Keratinocyte (primary cell): ENCODE results near the gene OMP. TPM values are rescaled to one million over a fixed set of nuclear protein-coding genes. Genes with fewer than 3 reads are reported as not detected.

ENCODE experiments used
- DNase-seq: peaks from one replicate; pipeline ENCODE4 v3.0.0-alpha.2; 2011; ENCODE audit warnings: low read depth, missing footprints, low spot score
- FAIRE-seq: peaks from 2 replicates; lab custom pipeline; 2011; peaks lifted over from hg19 to GRCh38; lab: Jason Lieb, UNC
- H2AFZ ChIP-seq: 2 replicates; pipeline ENCODE4 v1.6.0; 2012; ENCODE audit warnings: low read length, control low read depth, inconsistent platforms; ENCODE audit not compliant: control insufficient read depth
- H3K27ac ChIP-seq: 2 replicates; pipeline ENCODE4 v1.5.1; 2011; ENCODE audit warnings: low read length; ENCODE audit not compliant: control insufficient read depth, insufficient read depth
- H3K27me3 ChIP-seq: 3 replicates; pipeline ENCODE4 v1.6.0; 2011; ENCODE audit warnings: low read length; ENCODE audit not compliant: control insufficient read depth, insufficient read depth; ENCODE audit errors: extremely low read depth
- H3K36me3 ChIP-seq, 2 experiments: 2 replicates in 1 of 2; 3 replicates in 1 of 2; pipeline ENCODE4 v1.5.1; 2011; ENCODE audit warnings: low read length in 2 of 2, mild to moderate bottlenecking in 1 of 2; ENCODE audit not compliant: control insufficient read depth in 2 of 2, insufficient read depth in 2 of 2; ENCODE audit errors: extremely low read depth in 1 of 2
- H3K4me1 ChIP-seq: 3 replicates; pipeline ENCODE4 v1.5.1; 2011; ENCODE audit warnings: low read length; ENCODE audit not compliant: control insufficient read depth, insufficient read depth; ENCODE audit errors: extremely low read depth
- H3K4me2 ChIP-seq: 3 replicates; pipeline ENCODE4 v1.6.0; 2011; ENCODE audit warnings: low read depth, low read length; ENCODE audit not compliant: control insufficient read depth, insufficient read depth; ENCODE audit errors: extremely low read depth
- H3K4me3 ChIP-seq, 3 experiments: fragments of 200-600 bp in 1 of 3; sonication (generic) in 1 of 3; 2 replicates in 2 of 3; 3 replicates in 1 of 3; pipeline ENCODE4 v1.5.1; 2011 to 2016; ENCODE audit warnings: low read length in 3 of 3, mild to moderate bottlenecking in 3 of 3, control low read depth in 2 of 3, inconsistent platforms in 1 of 3, low read depth in 1 of 3, mixed read lengths in 1 of 3, mixed run types in 1 of 3, moderate library complexity in 1 of 3; ENCODE audit not compliant: control insufficient read depth in 2 of 3, insufficient read depth in 2 of 3; ENCODE audit errors: extremely low read depth in 1 of 3
- H3K79me2 ChIP-seq: 2 replicates; pipeline ENCODE4 v1.6.0; 2012; ENCODE audit warnings: low read length; ENCODE audit not compliant: control insufficient read depth, insufficient read depth
- H3K9ac ChIP-seq: 3 replicates; pipeline ENCODE4 v1.6.0; 2011; ENCODE audit warnings: low read length; ENCODE audit not compliant: control insufficient read depth, insufficient read depth; ENCODE audit errors: extremely low read depth
- H3K9me1 ChIP-seq: 3 replicates; pipeline ENCODE4 v1.6.0; 2011; ENCODE audit warnings: low read length; ENCODE audit not compliant: control insufficient read depth, insufficient read depth; ENCODE audit errors: extremely low read depth
- H3K9me3 ChIP-seq: 2 replicates; pipeline ENCODE4 v1.5.1; 2012; ENCODE audit warnings: low read depth, low read length; ENCODE audit not compliant: control insufficient read depth
- H4K20me1 ChIP-seq: 3 replicates; pipeline ENCODE4 v1.6.0; 2011; ENCODE audit warnings: low read length; ENCODE audit not compliant: control insufficient read depth, insufficient read depth; ENCODE audit errors: extremely low read depth
- EZH2 ChIP-seq: IDR thresholded peaks from one replicate; pipeline ENCODE4 v1.6.1; 2012; ENCODE audit warnings: inconsistent platforms, mild to moderate bottlenecking, low read length, moderate library complexity
- dilution Hi-C: fragments of 300-500 bp; cut with MboI; formaldehyde crosslinking; loops from one replicate; pipeline ENCODE4 v1.7.0; 2020; ENCODE audit warnings: low sequenced_read_pairs; ENCODE audit not compliant: extremely low pct_ligation_motif_present
- polyA plus RNA-seq, 5 experiments: library from polyadenylated mRNA; depleted of rRNA in 3 of 5; stranded (reverse) in 3 of 5; stranded (forward) in 1 of 5; unstranded in 1 of 5; fragments of >200 nt; gene quantifications; 1 replicate in 1 of 5; 2 replicates in 3 of 5; 3 replicates in 1 of 5; pipeline versions ENCODE4 v1.2.1 to v1.2.3, GENCODE V29; 2011 to 2012; ENCODE audit warnings: missing spikeins in 2 of 5, low read depth in 1 of 5, low replicate concordance in 1 of 5
- TF ChIP-seq, protein P1 (sequence below), 3 experiments: IDR thresholded peaks in 1 of 3; conservative IDR thresholded peaks in 1 of 3; optimal IDR thresholded peaks in 1 of 3; 2 replicates in 2 of 3; 3 replicates in 1 of 3; pipeline versions ENCODE3 to v1.5.1; 2011; ENCODE audit warnings: low read length in 3 of 3, mild to moderate bottlenecking in 3 of 3, moderate library complexity in 2 of 3, control low read depth in 1 of 3, inconsistent platforms in 1 of 3; ENCODE audit not compliant: insufficient read depth in 2 of 3; ENCODE audit errors: extremely low read depth in 1 of 3

The OMP gene
- polyA plus RNA-seq, 1 donor (not counting 4 experiments of a cell fraction or from before 2014, with no cell fraction given) = not detected

DNA sequence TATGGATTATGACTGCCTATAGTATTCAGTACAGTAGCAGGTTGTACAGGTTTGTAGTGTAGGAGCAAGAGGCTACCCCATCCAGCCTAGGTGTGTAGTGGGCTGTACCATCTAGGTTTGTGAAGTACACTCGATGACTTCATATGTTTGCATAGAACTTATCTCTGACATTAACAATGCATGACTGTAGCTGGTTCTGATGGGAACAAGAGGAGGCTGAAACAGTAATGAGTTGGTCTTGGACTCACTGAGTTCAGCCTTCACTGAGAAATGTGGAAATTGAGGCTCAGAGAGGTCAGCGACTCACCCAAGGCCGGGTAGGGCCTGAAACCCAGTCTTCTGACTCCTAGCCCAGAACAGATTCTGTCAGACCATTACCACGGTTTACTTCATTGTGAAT lies 38.4 kb downstream of the OMP start:
- H2AFZ ChIP-seq = no peak overlapping the region
- dilution Hi-C loops = no loop called here
- H4K20me1 ChIP-seq = no peaks in the 10 kb centered on the region
- H3K9me1 ChIP-seq = no peaks in the 10 kb centered on the region
- H3K4me3 ChIP-seq = no peak overlapping the region
- H3K27ac ChIP-seq = no peak overlapping the region
- H3K27me3 ChIP-seq = peaks cover 25% of the 10 kb centered on the region
- TF ChIP-seq, protein P1, sequence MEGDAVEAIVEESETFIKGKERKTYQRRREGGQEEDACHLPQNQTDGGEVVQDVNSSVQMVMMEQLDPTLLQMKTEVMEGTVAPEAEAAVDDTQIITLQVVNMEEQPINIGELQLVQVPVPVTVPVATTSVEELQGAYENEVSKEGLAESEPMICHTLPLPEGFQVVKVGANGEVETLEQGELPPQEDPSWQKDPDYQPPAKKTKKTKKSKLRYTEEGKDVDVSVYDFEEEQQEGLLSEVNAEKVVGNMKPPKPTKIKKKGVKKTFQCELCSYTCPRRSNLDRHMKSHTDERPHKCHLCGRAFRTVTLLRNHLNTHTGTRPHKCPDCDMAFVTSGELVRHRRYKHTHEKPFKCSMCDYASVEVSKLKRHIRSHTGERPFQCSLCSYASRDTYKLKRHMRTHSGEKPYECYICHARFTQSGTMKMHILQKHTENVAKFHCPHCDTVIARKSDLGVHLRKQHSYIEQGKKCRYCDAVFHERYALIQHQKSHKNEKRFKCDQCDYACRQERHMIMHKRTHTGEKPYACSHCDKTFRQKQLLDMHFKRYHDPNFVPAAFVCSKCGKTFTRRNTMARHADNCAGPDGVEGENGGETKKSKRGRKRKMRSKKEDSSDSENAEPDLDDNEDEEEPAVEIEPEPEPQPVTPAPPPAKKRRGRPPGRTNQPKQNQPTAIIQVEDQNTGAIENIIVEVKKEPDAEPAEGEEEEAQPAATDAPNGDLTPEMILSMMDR (optimal IDR thresholded peaks at IDR 0.05 in 1 of 3, IDR thresholded peaks at IDR 0.05 in 1 of 3, conservative IDR thresholded peaks at IDR 0.05 in 1 of 3; ENCODE audit: extremely low read depth in 1 of 3, insufficient read depth in 2 of 3, low read length in 3 of 3) = no peak
- TF ChIP-seq EZH2 = no peak
- H3K4me1 ChIP-seq = no peaks in the 10 kb centered on the region
- H3K79me2 ChIP-seq = no peaks in the 10 kb centered on the region
- no peak overlapping the region for H3K4me2 ChIP-seq
- no peaks in the 10 kb centered on the region for H3K9me3 ChIP-seq
- H3K9ac ChIP-seq = no peak overlapping the region
- H3K36me3 ChIP-seq = no peaks in the 10 kb centered on the region
- FAIRE-seq (no peak), DNase-seq (no peak)

DNA sequence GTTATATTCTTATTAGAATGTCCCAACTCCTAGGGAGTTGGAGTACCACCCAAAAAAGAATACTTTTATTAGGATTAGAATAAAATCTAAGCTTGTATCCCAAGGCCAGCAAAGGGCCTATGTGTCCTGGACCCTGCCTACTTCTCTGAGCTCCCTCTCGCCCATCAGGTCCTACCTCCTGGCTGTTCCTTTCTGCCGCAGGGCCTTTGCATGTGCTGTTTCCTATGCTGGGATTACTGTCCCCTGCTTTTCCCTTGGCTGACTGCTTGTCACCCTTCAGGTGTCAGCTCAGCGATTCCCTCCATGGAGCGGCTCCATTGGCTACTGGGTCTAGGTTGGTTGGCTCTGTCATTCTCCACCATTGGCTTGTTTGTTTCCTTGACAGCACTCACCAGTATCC lies 38.8 kb downstream of the OMP start:
- FAIRE-seq (no peak), DNase-seq (no peak)
- Histone ChIP-seq H3K79me2 (no peaks in the 10 kb centered on the region), H3K27me3 (peaks cover 30% of the 10 kb centered on the region), H3K4me2 (no peak overlapping the region), H3K4me1 (no peaks in the 10 kb centered on the region), H3K4me3 (no peak overlapping the region), H3K9ac (no peak overlapping the region), H3K27ac (no peak overlapping the region), H3K9me1 (no peaks in the 10 kb centered on the region), H4K20me1 (no peaks in the 10 kb centered on the region), H3K36me3 (no peaks in the 10 kb centered on the region), H2AFZ (no peak overlapping the region), H3K9me3 (no peaks in the 10 kb centered on the region)
- TF ChIP-seq, protein P1 (optimal IDR thresholded peaks at IDR 0.05 in 1 of 3, IDR thresholded peaks at IDR 0.05 in 1 of 3, conservative IDR thresholded peaks at IDR 0.05 in 1 of 3; ENCODE audit: extremely low read depth in 1 of 3, insufficient read depth in 2 of 3, low read length in 3 of 3) = no peak
- dilution Hi-C loops = no loop called here
